Choroid plexus epithelial cell (primary cell): ENCODE measurements around the gene NRAS.
"Not testable (repeated sequence)": the region's sequence is repeated elsewhere in the genome, so short reads cannot be mapped to it uniquely, and the experiment has no call there.

Experiments
- DNase-seq: peaks from one replicate; pipeline ENCODE4 v3.0.0-alpha.2; 2010; ENCODE audit warnings: low read depth
- H3K4me3 ChIP-seq: 2 replicates; pipeline ENCODE4 v1.5.1; 2011; ENCODE audit warnings: low read depth, mild to moderate bottlenecking, control low read depth, low read length, moderate library complexity
- TF ChIP-seq, protein P1 (sequence below): conservative IDR thresholded peaks from 2 replicates; pipeline ENCODE4 v1.5.1; 2011; ENCODE audit warnings: low read depth, mild to moderate bottlenecking, control low read depth, inconsistent platforms, low read length, moderate library complexity

The NRAS gene

DNA sequence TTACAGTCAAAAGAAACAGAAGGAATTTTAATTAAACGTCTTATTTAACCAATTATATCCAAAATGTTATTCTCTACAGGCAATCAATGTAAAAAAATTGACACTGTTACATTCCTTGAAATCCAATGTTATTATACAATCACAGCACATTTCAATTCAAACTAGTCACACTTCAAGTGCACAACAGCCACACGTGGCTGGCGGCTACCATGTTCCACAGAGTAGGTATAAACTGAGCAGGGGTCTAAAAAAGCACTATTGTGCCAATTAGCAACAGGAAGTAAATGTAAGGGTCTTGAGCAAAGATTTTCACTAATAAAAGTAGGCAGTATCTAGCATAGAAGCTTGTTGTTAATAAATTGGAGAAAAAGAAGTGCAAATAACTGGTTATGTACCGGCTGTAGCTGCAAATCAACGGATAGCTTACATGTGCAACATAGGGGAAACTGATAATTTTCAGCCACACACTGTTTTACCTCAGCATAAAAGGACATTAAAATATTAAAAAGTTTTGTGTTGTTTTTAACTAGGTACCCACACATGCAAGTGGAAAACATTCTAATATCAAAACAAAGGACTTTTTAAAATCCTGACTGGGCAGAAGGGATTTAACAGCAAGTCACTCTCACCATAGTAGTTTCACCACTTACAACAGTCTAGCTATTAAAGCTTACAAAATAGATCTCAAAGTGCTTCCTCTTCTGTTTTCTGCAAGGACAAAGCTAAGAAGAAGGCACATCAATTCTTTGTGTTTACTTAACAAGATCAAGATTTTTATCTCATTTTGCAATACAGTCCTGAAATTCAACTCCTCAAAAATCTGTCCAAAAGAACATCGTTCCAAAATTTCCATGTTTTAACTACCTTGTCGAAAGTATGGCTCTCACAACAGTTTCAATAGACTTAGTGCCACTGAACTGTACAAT is 38.7 kb upstream of the NRAS start:
- DNase-seq: peak; percentile 23
- TF ChIP-seq, protein P1, sequence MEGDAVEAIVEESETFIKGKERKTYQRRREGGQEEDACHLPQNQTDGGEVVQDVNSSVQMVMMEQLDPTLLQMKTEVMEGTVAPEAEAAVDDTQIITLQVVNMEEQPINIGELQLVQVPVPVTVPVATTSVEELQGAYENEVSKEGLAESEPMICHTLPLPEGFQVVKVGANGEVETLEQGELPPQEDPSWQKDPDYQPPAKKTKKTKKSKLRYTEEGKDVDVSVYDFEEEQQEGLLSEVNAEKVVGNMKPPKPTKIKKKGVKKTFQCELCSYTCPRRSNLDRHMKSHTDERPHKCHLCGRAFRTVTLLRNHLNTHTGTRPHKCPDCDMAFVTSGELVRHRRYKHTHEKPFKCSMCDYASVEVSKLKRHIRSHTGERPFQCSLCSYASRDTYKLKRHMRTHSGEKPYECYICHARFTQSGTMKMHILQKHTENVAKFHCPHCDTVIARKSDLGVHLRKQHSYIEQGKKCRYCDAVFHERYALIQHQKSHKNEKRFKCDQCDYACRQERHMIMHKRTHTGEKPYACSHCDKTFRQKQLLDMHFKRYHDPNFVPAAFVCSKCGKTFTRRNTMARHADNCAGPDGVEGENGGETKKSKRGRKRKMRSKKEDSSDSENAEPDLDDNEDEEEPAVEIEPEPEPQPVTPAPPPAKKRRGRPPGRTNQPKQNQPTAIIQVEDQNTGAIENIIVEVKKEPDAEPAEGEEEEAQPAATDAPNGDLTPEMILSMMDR: no peak
- H3K4me3 ChIP-seq: peak overlapping the region; percentile 100

DNA sequence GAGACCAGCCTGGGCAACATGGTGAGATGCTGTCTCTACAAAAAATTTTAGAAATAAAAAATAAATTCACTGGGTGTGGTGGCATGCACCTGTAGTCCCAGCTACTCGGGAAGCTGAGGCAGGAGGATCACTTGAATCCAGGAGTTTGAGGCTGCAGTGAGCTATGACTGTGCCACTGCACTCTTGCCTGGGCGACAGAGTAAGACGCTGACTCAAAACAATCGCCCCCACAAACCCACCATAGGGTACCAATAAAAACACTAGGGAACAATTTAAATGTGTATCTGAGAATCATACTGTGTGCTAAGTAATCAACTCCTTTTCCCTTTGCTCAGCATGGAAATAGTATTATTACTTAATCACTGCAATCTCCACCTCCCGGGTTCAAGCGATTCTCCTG is 37.1 kb upstream of the NRAS start:
- DNase-seq, H3K4me3 ChIP-seq: not testable (repeated sequence)

DNA sequence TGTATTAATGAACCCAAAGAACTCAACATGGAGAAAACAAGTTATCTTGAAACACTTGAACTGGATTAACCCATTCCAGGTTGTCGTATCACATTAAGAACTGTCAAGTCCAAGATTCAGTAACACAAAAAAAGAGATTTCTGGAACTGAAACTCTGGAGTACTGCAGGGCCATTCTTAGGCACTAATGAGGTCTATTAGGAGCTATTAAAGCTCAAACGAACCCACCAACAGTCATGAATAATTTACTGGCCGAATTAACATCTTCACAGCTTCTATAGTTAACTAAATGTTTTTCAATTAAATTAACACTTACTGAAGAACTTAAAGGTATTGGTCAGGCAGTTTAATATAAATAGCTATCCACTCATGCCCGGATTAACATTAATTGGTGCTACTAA is 36.6 kb upstream of the NRAS start:
- no peak for DNase-seq
- TF ChIP-seq, protein P1: no peak

DNA sequence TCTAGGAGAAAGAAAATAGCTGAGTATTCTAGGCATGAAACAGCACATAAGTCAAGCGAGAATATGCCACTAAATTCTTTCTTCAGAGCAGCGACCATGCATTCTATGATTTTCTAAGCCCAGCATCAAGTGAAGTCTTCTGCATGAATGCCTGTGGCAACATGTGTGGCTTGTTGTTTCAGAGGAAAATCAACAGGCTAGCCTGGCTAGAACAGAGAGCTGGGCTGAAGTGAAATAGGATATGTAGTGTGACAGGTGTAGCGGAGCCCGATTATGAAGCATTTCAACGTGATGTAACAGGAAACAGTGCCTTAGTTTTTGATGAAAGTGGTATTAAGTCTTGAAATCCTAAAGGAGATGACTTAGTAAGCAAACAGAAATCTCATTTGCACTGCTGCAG is 34.2 kb upstream of the NRAS start:
- no peak overlapping the region for H3K4me3 ChIP-seq
- TF ChIP-seq, protein P1: no peak
- DNase-seq: peak; percentile 21

More for the DNA sequence above, 36.6 kb upstream of the NRAS start:
- H3K4me3 ChIP-seq: no peak overlapping the region

DNA sequence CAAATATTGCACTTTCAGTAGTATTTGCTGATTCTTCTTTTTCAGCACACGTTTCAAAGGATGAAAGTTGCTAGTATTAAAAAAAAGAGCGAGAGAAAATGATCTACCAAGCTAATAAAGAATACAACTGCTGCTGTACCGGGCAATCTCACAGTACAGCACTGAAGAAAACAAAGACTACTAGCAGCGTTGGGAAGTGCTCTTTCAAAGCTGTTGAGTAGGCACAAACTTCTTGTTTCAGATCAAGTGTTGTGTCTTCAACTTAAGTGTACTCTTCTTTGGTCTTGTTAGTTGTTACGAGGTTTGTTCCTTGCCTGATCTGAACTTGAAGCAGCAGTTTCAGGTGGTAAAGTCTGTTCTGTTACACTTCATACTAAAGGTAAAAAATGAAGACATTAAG is 33.3 kb upstream of the NRAS start:
- H3K4me3 ChIP-seq: no peak overlapping the region
- DNase-seq: no peak
- TF ChIP-seq, protein P1: no peak

DNA sequence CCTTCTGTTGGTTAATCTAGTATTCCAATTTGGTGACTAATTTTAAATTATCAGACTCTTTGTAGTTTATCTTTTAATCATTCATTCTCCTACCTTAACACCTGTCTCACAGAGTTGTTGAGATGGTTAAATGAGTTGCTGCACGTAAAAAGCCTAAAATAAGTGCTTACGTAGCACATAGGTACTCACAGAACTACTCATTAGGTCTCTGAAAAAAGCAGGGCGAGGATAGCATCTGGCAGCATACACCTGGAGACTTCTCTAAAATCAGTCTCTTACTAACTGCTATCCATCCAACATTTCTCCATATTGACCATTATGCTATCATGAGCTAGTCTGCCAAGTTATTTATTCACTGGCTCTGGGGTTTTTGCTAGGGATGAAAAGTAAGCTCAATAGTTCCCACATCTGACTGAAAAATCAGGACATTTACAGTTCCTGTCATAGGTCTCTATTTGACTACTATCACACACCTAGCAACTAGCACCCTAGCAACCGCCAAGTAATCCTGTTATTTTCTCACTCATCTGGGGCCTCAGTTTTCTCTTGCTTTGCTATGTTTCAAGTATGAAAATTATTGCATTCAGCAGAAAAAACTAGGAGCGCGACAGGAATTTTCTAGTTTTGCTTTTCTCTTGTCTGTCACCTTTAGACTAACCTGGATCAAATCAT is 30.0 kb upstream of the NRAS start:
- TF ChIP-seq, protein P1: no peak
- no peak overlapping the region for H3K4me3 ChIP-seq
- no peak for DNase-seq

DNA sequence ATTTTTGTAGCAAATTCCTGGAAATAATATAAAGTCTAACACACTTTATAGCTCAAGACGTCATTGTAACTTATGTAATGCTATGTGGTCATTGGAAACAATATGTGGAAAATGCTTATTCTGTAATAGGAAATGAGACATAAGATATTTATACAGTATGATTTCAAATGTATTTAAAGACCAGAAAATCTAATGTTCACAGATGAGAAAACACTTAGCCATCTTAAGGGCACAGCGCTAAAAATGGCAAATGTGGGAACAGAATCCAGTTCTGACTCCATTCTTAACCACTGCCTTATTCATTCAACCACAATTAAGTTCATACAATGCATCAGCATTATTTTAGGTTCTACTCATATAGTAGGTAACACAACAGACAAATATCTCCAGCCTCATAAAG is 28.7 kb upstream of the NRAS start:
- TF ChIP-seq, protein P1: no peak
- DNase-seq: no peak
- H3K4me3 ChIP-seq: no peak overlapping the region
